ENCODE data around the gene TCEANC.

GRCh38 chrX:13694983-13695382 lies 42.0 kb downstream of the TCEANC start:
- no peak for TF ChIP-seq POLR2A (IDR thresholded peaks at IDR 0.05)
- TF ChIP-seq, protein P1, sequence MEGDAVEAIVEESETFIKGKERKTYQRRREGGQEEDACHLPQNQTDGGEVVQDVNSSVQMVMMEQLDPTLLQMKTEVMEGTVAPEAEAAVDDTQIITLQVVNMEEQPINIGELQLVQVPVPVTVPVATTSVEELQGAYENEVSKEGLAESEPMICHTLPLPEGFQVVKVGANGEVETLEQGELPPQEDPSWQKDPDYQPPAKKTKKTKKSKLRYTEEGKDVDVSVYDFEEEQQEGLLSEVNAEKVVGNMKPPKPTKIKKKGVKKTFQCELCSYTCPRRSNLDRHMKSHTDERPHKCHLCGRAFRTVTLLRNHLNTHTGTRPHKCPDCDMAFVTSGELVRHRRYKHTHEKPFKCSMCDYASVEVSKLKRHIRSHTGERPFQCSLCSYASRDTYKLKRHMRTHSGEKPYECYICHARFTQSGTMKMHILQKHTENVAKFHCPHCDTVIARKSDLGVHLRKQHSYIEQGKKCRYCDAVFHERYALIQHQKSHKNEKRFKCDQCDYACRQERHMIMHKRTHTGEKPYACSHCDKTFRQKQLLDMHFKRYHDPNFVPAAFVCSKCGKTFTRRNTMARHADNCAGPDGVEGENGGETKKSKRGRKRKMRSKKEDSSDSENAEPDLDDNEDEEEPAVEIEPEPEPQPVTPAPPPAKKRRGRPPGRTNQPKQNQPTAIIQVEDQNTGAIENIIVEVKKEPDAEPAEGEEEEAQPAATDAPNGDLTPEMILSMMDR (IDR thresholded peaks at IDR 0.05): no peak

Measured in gastroesophageal sphincter (tissue), 3 donors.